GM18951 (cell line): ENCODE data around the gene MAEA.

Experiments used
- POLR2A ChIP-seq: IDR thresholded peaks from 4 replicates; pipeline ENCODE4 v1.6.1; 2011; ENCODE audit warnings: mild to moderate bottlenecking; ENCODE audit not compliant: insufficient read length, insufficient read depth; ENCODE audit errors: extremely low read depth
- in situ Hi-C: fragments of 300-500 bp; cut with MboI; formaldehyde crosslinking; loops from one replicate; pipeline ENCODE4 v1.12.0; 2022; ENCODE audit warnings: low sequenced_read_pairs, mixed read lengths, inconsistent platforms; ENCODE audit not compliant: unreplicated experiment

Gene MAEA

DNA sequence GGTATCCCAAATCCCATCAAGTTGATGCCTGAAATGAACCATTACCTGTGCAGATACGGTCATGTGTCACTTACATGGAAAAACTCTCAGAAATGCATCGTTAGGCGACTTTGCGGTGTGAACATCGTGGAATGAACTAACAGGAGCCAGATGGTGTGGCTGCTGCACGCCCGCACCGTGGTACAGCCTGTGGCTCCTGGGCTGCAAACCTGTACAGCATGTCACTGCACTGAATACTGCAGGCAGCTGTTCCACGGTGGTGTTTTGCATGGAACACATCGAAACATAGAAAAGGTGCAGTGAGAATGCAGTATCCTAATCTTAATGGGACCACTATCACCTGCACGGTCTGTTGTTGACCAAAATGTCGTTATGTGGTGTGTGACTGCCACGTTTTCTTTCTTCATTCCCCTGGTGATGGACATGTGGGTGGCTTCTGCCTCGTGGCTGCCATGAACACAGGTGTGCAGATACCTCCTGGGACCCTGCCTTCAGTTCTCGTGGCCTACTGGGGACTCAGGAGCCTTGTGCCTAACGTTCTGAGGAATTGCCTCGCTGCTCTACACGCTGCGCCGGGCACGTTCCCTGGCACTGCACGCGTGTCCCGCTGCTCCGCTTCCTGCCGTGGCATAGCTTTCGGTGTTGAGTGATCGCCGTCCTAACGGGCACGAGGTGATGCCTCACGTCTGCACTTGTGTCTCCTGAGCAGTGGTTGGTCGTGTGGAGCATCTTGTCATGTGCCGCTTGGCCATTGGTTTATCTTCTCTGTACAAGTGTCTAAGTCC, 18.5 kb downstream of the MAEA start:
- in situ Hi-C loops: no loop called here
- TF ChIP-seq POLR2A: no peak

DNA sequence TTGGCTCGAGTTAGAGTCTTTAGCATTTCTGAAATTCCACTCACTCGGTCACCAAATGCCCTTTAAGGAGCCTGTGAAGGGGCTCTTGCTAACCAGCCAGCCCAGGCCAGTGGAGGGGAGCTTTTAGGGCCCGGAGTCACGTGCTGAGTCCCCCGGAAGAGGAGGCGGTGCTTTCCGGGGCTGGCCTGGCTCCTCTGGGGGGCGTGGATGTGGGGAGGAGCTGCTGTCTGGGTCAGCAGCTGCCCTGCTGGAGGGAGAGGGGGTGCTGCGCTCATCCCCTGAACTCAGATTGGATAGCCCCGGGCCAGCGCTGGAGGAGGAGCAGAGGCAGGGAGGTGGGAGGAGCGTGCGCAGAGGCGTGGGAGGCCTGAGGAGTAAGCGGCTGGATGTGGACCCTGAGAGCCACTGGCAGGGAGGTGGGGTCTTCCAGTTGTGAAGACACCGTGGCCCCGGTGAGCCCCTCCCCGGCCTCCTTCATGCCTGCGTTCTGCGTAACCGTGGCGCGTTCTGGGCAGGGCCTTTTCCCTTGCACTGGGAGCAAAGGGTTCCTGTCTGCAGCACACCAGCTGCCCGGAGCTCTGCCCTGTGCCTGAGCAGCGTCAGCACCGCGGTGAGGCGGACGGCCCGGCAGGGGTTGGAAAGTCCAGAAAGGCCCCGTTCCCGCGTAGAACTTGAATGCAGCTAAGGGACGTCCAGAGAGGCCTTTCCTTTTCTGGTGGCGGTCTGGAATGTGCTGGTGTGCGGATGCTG, 19.7 kb downstream of the MAEA start:
- TF ChIP-seq POLR2A: no peak
- in situ Hi-C loops: no loop called here

DNA sequence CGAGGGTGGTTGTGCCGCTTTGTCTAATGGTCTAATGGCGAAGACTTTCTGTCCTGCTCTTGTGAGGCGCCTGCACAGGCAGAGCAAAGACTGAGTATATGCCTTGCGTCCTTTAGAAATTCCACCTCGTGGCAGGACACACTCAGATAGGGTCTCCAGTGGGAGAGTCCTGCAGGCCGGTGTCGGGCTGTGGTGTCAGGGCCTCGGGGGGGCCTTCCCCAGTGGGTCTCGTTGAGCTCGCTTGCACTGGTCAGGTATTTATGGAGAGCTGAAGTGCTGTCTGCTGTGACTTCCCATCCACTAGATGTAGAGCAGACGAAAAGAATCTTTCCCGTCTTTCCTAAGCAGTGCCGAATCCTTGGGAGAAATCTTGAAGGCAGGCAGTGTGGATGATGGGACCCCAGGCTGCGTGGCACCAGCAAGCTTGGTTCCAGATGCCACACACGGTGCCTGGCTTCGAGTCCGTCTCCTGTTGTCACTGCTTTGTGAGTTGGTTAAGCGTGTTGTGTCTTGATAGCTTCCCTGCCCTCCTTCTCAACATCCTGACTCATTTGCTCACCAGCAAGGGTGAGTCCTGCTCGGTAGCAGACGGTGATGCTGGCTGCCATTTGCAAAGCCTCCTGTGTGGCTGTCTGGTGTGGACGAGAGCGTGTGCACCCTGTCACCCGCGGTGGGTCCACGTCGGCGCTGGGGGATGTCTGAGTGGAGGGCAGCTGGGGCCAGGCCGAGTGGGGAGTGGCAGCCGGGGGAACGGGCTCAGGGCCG, 20.5 kb downstream of the MAEA start:
- in situ Hi-C loops: no loop called here

DNA sequence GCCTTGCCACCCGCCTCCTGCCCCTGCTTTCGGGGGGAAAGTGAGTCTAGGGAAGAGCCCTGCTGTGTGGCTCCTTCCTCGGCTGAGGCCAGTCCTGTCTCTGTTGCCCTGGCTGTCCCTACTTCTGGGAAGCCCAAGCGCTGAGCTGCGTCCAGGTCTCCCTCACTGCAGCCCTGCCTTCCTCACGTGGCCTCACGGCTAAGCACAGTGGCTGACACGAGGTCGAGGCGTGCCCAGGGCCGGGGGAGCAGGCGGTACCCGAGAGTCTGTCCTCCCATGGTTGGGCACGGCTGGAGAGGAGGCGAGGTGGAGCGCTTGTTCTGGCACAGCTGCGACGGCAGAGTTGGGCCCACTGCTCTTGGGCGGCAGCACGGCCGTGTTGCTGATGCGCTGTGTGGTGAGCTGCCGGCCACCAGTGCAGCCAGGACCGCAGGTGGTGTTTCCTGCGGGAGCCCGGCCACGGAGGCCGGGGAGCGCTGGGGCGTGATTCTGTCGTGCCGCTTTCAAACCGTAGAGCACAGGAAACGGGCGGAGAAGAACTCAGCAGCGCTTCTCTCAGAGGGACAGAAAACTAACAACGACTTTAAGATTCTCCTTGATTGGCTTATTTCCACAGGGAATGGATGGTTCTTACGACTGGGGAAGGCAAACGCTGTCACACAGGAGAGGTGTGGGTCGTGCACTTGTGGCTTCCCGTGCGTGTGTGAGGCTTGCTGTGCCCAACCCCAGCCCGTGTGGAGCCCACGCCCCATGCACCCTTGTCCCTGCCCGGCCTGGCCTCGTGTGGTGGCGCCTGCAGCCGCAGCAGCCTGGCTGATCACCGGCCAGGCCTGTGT, 21.3 kb downstream of the MAEA start:
- TF ChIP-seq POLR2A: no peak
- in situ Hi-C loops: no loop called here

More for the DNA sequence above, 20.5 kb downstream of the MAEA start:
- no peak for TF ChIP-seq POLR2A

DNA sequence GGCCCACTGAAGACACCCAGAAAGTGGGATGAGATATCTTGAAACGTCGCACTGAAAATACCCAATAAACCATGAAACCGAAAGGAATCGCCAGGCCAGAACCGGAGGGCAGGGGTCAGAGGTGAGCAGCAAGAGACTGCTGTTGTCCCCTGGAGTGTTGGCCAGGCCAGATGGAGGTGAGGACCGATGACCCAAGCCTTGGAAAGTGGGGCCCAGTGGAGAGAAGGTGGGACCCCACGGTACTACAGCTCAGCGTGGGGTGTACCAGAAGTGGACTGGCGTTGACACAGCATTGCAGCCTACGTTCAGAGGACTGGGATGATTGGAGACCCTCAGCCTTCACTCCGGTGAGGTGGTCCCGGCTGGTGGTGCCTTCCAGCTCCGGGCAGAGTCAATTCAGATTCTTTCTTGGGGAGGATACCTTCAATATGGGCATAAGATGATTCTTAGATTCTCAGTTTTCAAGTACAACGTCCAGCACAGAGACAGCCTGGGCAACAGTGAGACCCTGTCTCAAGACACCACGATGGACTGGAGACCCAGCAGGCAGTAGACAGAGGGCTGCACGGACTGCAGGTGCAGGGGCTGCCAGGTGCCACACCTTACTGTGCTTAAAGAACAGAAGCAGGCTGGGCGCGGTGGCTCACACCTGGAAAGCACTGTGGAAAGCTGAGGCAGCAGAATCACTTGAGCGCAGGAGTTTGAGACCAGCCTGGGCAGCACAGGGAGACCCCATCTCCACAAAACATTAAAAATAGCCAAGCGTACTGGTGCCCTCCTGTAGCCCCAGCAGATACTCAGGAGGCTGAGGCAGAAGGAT, 23.3 kb downstream of the MAEA start:
- in situ Hi-C loops: no loop called here
- no peak for TF ChIP-seq POLR2A

DNA sequence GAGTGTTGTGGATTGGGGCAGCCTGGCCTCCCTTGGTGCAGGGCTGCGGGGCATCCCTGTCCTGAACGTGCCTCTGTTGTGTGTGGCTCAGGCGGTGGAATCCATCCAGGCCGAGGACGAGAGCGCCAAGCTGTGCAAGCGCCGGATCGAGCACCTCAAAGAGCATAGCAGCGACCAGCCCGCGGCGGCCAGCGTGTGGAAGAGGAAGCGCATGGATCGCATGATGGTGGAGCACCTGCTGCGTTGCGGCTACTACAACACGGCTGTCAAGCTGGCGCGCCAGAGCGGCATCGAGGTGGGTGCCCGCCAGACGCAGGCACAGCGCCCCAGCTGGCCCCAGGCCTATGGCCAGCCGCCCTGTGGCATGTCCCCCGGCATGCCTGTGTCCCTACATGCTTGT, 25.6 kb downstream of the MAEA start:
- TF ChIP-seq POLR2A: no peak
- in situ Hi-C loops: no loop called here

DNA sequence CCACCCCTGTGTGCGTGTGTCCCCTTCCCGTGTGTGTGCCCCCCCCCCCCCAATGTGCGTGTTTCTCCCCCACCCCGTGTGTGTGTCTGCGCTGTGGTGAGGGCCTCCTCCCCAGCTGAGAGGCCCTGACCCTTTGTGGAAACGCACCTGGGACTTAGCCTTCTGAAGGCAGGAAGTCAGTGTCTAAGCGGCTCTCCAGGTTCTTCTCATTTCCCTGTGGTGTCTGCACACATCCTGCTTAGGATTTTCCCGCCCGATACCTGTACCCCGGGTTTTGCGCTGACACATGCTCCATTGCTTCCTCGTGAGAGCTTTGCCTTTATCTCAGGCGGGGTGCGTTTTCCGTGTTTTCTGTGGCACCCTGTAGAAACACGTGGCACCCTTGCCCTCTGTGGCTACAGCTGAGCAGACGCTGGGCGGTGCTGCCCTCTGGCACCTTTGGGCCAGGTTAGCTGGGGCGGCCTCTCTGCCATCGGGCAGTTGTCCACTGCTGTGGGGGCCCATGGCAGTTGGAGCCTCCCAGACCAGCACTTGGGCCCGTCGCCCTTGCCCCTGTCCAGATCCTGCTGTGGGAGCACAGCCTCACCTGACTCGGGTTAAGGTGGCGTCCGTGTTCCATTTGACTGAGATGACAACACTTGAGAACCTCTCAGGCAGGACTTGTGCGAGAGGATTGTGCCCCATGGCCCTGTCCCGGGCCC, 26.3 kb downstream of the MAEA start:
- TF ChIP-seq POLR2A: no peak
- in situ Hi-C loops: no loop called here

DNA sequence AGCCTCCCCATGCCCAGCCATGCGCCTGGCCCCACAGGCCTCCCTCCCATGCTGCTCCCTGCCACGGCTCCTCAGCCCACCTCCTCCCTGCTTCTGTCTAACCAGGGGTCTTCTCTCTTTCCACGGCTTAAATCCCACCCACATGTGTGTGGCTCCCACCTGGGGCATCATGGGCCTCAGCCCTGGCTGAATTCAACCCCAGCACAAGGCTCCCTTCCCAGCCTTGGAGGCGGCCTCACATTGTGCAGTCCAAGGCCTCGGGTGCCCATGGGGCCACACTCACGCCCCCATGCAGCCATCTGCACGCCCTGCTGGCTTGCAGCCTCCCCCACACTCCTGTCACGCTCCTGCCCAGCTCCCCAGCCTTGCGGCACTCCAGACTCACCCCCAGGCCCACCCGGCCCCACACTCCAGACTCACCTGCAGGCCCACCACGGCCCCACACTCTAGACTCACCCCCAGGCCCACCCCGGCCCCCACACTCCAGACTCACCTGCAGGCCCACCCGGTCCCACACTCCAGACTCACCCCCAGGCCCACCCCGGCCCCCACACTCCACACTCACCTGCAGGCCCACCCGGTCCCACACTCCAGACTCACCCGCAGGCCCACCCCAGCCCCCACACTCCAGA, 27.0 kb downstream of the MAEA start:
- TF ChIP-seq POLR2A: no peak
- in situ Hi-C loops: no loop called here

DNA sequence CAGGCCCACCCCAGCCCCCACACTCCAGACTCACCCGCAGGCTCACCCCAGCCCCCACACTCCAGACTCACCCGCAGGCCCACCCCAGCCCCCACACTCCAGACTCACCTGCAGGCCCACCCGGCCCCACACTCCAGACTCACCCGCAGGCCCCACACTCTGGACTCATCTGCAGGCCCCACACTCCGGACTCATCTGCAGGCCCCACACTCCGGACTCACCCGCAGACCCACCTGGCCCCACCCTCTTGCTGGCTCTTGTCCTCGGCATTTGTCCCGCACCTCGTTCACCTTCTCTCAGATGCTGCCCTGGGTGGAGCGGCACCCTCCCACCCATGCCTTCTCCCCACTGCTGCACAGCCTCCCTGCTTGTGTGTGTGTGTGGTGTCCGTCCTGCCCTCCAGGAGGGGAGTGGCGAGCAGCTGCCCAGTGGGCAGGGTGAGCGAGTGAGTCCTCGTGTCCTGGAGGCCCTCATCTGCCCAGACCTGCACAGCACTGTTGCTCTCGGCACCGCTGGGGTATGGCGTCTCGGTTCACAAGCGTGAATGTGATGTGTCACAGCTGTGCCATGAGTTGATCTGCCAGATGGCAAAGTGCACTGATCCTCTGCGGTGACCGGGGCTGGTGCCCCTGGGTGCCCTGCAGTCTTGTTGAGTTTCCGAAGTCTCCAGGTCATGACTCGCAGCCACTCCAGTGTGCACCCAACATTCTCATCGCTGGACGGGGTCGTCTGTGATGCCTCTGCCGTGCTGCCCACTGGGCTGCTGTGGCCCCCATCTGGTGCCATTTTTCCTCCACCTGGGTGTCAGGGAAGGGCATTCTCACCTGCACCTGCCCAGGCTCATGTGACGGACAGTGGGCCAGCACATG, 27.7 kb downstream of the MAEA start:
- no peak for TF ChIP-seq POLR2A
- in situ Hi-C loops: no loop called here

DNA sequence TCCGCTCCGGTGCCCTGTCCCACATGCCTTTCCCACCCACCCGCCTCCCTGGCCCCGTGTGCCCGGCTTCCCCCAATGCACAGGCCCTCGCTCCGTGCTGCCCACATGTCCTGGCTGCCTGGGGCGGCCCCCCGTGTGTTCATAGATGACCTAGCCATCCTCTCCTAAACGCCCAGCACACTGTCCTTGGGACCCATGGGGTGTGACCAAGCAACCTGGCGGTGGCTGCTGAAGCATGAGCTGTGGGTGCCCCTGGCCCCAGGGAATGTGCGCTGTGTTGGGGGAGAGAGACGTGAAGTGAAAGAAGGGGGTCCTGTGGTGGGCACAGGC, 28.3 kb downstream of the MAEA start:
- in situ Hi-C loops: no loop called here
- TF ChIP-seq POLR2A: no peak

DNA sequence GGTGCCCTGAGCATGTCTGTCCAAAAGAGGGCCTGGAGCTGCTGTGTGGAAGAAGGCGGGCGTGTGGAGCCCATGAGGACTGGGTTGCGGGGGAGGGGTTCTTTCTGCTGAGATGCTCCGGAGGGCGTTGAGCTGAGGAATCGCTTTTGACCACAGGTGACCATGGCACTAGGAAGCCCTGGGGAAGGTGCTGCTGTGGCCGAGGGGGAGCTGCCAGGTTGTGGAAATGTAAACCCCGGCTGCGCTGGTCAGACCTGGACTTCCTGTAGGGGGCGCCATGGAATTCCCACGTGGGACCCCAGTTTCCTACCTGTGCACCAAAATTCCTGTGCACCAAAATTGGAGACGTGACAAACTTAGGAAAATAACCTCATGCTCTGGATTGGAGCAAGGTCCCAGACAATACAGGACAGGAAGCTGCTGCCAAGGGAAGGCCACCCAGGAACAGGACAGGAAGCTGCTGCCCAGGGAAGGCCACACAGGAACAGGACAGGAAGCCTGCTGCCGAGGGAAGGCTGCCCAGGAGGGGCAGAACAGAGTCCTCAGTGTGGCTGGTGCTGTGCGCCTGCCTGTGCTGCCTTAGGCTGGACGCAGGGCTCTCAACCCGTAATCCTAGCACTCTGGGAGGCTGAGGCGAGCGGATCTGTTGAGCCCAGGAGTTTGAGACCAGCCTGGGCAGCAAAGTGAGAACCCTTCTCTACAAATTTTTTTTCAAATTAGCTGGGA, 29.0 kb downstream of the MAEA start:
- no peak for TF ChIP-seq POLR2A

More for the DNA sequence above, 29.0 kb downstream of the MAEA start:
- in situ Hi-C loops: no loop called here
